PC-9 (cell line): ENCODE measurements around the gene CYP4X1. TPM values are rescaled to one million over a fixed set of nuclear protein-coding genes. Genes with fewer than 3 reads are reported as not detected.

ENCODE experiments used
- BruUV-seq: library from RNA; stranded (reverse); fragments of 400-500 nt; replicated peaks from 2 replicates; lab custom pipeline; 2021; lab: Mats Ljungman, UMichigan
- CTCF ChIA-PET: fragments of 300-600 bp; sonication (Branson Sonifier 250); formaldehyde crosslinking; loops from one replicate; lab custom pipeline; 2022; ENCODE audit warnings: antibody characterized with exemption; lab: Charles Lee
- POLR2A ChIA-PET: fragments of 300-600 bp; sonication (Branson Sonifier 250); formaldehyde crosslinking; loops from one replicate; lab custom pipeline; 2022; ENCODE audit warnings: antibody characterized with exemption; ENCODE audit not compliant: unreplicated experiment; lab: Charles Lee
- DNase-seq, 2 experiments: peaks; one replicate each; pipeline versions ENCODE4 v3.0.0 to v3.0.0-alpha.2; 2015 to 2022; ENCODE audit warnings: mixed read lengths in 1 of 2
- H2AFZ ChIP-seq: fragments of 200-600 bp; sonication (generic); 2 replicates; pipeline ENCODE4 v1.8.1; 2017; ENCODE audit warnings: antibody characterized with exemption
- H3F3A ChIP-seq: fragments of 200-600 bp; sonication (generic); 2 replicates; pipeline ENCODE4 v1.8.1; 2017; ENCODE audit warnings: antibody characterized with exemption, mild to moderate bottlenecking, low read depth; ENCODE audit not compliant: insufficient read depth
- H3K27ac ChIP-seq: fragments of 200-600 bp; sonication (generic); 2 replicates; pipeline ENCODE4 v1.6.1; 2016; ENCODE audit warnings: mixed run types
- H3K27me3 ChIP-seq: fragments of 200-600 bp; sonication (generic); 2 replicates; pipeline ENCODE4 v1.6.1; 2016; ENCODE audit warnings: low read depth, mixed run types; ENCODE audit not compliant: insufficient read depth
- H3K36me3 ChIP-seq: fragments of 200-600 bp; sonication (generic); 2 replicates; pipeline ENCODE4 v1.6.1; 2016; ENCODE audit warnings: low read depth, mixed run types
- H3K4me1 ChIP-seq: fragments of 200-600 bp; sonication (generic); replicated peaks from 2 replicates; pipeline ENCODE4 v1.6.1; 2016; ENCODE audit warnings: mixed run types; ENCODE audit not compliant: insufficient read depth
- H3K4me2 ChIP-seq: fragments of 200-600 bp; sonication (generic); 2 replicates; pipeline ENCODE4 v1.6.1; 2017; ENCODE audit warnings: mixed run types
- H3K4me3 ChIP-seq: fragments of 200-600 bp; sonication (generic); 2 replicates; pipeline ENCODE4 v1.6.1; 2016; ENCODE audit warnings: mixed run types
- H3K79me2 ChIP-seq: fragments of 200-600 bp; sonication (generic); 2 replicates; pipeline ENCODE4 v1.6.1; 2017; ENCODE audit warnings: low read depth, mixed run types
- H3K9me2 ChIP-seq: fragments of 200-600 bp; sonication (generic); 2 replicates; pipeline ENCODE4 v1.8.1; 2017; ENCODE audit warnings: mild to moderate bottlenecking; ENCODE audit not compliant: insufficient read depth
- H3K9me3 ChIP-seq: fragments of 200-600 bp; sonication (generic); 2 replicates; pipeline ENCODE4 v1.8.1; 2016; ENCODE audit warnings: low read depth; ENCODE audit not compliant: insufficient read depth
- H4K20me1 ChIP-seq: fragments of 200-600 bp; sonication (generic); 2 replicates; pipeline ENCODE4 v1.8.1; 2017; ENCODE audit not compliant: insufficient read depth
- EZH2 ChIP-seq: fragments of 200-600 bp; sonication (generic); IDR thresholded peaks from 2 replicates; pipeline ENCODE4 v1.8.0; 2017; ENCODE audit warnings: antibody characterized with exemption, low read depth
- intact Hi-C: fragments of 100-400 bp; cut with micrococcal nuclease; formaldehyde crosslinking; loops from one replicate; pipeline ENCODE4 v1.10.0; 2022; ENCODE audit not compliant: unreplicated experiment
- total RNA-seq: library from RNA; stranded (reverse); gene quantifications from 2 replicates; pipeline ENCODE4 v1.2.3, GENCODE V29; 2021
- TF ChIP-seq, protein P1 (sequence below): fragments of 200-600 bp; sonication (generic); conservative IDR thresholded peaks from 2 replicates; pipeline ENCODE4 v1.6.1; 2017; ENCODE audit warnings: mixed run types, antibody characterized with exemption, mild to moderate bottlenecking, moderate library complexity

The CYP4X1 gene
- total RNA-seq, 1 experiment from 2014 or later, result not detected

DNA sequence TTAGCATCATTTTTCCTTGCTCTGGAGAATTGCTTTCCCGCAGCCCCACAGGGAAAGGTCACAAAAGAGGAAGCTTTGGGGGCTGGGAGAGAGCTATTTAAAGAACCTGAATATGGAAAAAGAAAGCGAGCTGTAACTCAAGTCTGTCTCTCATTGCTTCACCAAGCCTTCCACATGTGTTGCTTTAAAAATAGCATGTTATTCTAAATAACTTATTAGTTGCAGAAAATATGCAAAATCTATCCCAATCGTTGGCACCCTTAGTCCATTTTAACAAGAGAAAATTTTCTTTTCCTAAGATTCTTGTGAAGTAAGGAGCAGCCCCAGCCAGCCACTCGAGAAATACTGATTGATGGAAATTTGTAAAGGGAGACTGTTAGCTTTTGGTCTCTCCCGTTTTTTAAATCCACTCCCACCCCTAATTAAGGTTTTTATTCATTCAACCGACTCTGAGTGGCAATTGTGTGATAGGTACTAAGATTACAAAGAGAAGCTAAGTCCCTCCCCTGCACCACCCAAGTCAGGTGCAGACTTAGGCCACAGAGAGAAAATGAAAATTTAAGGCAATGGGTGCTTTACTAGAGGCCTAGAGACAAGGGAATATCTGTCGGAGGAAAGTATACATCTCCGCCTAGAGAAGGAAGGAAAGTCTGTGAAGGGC, 802 bp downstream of the CYP4X1 start:
- H3K27ac ChIP-seq, result no peak overlapping the region
- H3K27me3 ChIP-seq, result no peaks in the 10 kb centered on the region
- no peaks in the 10 kb centered on the region for H4K20me1 ChIP-seq
- intact Hi-C loops, result no loop called here
- no TSS peak for BruUV-seq
- TF ChIP-seq EZH2, result no peak
- TF ChIP-seq, protein P1, sequence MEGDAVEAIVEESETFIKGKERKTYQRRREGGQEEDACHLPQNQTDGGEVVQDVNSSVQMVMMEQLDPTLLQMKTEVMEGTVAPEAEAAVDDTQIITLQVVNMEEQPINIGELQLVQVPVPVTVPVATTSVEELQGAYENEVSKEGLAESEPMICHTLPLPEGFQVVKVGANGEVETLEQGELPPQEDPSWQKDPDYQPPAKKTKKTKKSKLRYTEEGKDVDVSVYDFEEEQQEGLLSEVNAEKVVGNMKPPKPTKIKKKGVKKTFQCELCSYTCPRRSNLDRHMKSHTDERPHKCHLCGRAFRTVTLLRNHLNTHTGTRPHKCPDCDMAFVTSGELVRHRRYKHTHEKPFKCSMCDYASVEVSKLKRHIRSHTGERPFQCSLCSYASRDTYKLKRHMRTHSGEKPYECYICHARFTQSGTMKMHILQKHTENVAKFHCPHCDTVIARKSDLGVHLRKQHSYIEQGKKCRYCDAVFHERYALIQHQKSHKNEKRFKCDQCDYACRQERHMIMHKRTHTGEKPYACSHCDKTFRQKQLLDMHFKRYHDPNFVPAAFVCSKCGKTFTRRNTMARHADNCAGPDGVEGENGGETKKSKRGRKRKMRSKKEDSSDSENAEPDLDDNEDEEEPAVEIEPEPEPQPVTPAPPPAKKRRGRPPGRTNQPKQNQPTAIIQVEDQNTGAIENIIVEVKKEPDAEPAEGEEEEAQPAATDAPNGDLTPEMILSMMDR, result no peak
- no peaks in the 10 kb centered on the region for H3K4me1 ChIP-seq
- H3K79me2 ChIP-seq, result no peaks in the 10 kb centered on the region
- H3K4me2 ChIP-seq, result no peak overlapping the region
- CTCF ChIA-PET, result interaction anchor here (0.6 kb wide), 1 partner anchor 184 kb away, joined by 4 read pairs; no protein-coding TSS in a partner anchor
- H3K4me3 ChIP-seq, result no peak overlapping the region
- no peaks in the 10 kb centered on the region for H3K36me3 ChIP-seq
- no peaks in the 10 kb centered on the region for H3F3A ChIP-seq
- DNase-seq, result no peak
- no peaks in the 10 kb centered on the region for H3K9me3 ChIP-seq
- no peak overlapping the region for H2AFZ ChIP-seq
- H3K9me2 ChIP-seq, result no peaks in the 10 kb centered on the region
- POLR2A ChIA-PET, result interaction anchor here (0.7 kb wide), 1 partner anchor 98 kb away, joined by 3 read pairs; no protein-coding TSS in a partner anchor

DNA sequence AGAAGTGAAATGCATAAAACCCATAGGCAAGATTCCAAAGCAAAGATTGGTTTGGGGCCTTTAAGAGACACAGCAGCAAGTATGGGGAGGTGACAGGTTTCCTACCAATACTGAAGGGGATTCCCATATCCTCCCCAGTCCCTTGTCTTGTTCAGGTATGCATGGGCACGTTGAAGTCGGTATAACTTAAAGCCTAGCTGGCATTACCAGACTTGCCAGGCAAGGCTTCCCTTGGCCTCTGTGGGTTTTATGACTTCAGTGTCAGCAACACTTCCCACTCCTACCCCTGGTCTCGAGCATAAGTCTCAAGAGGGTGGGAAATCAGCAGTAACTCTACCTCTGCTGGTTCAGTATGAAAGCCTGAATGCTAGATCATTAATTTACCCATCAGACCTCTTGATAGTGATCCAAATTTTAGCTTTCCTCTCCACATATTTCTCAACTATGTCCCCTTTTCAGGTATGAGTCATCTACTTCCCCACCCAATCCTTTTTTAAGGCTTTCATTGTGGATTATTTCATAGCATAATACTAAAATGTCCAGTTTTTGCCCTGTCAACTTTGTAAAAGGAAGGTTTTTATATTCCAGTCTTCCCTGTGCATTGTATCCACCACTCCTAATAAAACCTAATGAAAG, 6.8 kb downstream of the CYP4X1 start:
- Histone ChIP-seq H3K4me1 (peaks cover 15% of the 10 kb centered on the region), H3K9me3 (no peaks in the 10 kb centered on the region), H3K79me2 (no peaks in the 10 kb centered on the region), H3K27ac (no peak overlapping the region), H3K27me3 (no peaks in the 10 kb centered on the region), H3K36me3 (no peaks in the 10 kb centered on the region), H3K4me2 (peak overlapping the region; percentile 18; the same call in 1 of the 2 replicates), H3F3A (peaks cover 7% of the 10 kb centered on the region; the same call in 1 of the 2 replicates), H3K4me3 (no peak overlapping the region), H2AFZ (no peak overlapping the region), H3K9me2 (no peaks in the 10 kb centered on the region), H4K20me1 (no peaks in the 10 kb centered on the region)
- no peak for TF ChIP-seq EZH2
- TF ChIP-seq, protein P1, result no peak
- POLR2A ChIA-PET, result no interaction called here
- intact Hi-C loops, result no loop called here
- DNase-seq, result no peak
- no TSS peak for BruUV-seq
- CTCF ChIA-PET, result interaction anchor here (0.7 kb wide), 1 partner anchor 649 kb away, joined by 3 read pairs; no protein-coding TSS in a partner anchor

GRCh38 chr1:47031059-47031458, 7.6 kb downstream of the CYP4X1 start:
- Histone ChIP-seq H3K9me2 (no peaks in the 10 kb centered on the region), H3K4me3 (no peak overlapping the region), H3K27me3 (no peaks in the 10 kb centered on the region), H3F3A (peaks cover 7% of the 10 kb centered on the region; the same call in 1 of the 2 replicates), H3K4me2 (peak overlapping the region; percentile 18; the same call in 1 of the 2 replicates), H4K20me1 (no peaks in the 10 kb centered on the region), H3K27ac (no peak overlapping the region), H3K36me3 (no peaks in the 10 kb centered on the region), H3K4me1 (peaks cover 15% of the 10 kb centered on the region), H3K79me2 (no peaks in the 10 kb centered on the region), H3K9me3 (no peaks in the 10 kb centered on the region), H2AFZ (no peak overlapping the region)
- TF ChIP-seq, protein P1, result no peak
- TF ChIP-seq EZH2, result no peak
- POLR2A ChIA-PET, result no interaction called here
- intact Hi-C loops, result no loop called here
- CTCF ChIA-PET, result no interaction called here
- BruUV-seq, result no TSS peak
- peak in 1 of 2 experiments; percentile 76 for DNase-seq
